Fibroblast of mammary gland (primary cell): Measurements from ENCODE around the gene GRM4.

Experiments
- DNase-seq: peaks from one replicate; pipeline ENCODE4 v3.0.0-alpha.2; 2010; ENCODE audit warnings: low read depth
- H3K4me3 ChIP-seq: 2 replicates; pipeline ENCODE4 v1.5.1; 2011; ENCODE audit warnings: low read depth, mild to moderate bottlenecking, low read length, moderate library complexity; ENCODE audit not compliant: control insufficient read depth
- CTCF ChIP-seq: conservative IDR thresholded peaks from 2 replicates; pipeline ENCODE4 v1.5.1; 2011; ENCODE audit warnings: low read depth, low read length, inconsistent platforms; ENCODE audit not compliant: control insufficient read depth, insufficient read depth

GRM4 gene

DNA sequence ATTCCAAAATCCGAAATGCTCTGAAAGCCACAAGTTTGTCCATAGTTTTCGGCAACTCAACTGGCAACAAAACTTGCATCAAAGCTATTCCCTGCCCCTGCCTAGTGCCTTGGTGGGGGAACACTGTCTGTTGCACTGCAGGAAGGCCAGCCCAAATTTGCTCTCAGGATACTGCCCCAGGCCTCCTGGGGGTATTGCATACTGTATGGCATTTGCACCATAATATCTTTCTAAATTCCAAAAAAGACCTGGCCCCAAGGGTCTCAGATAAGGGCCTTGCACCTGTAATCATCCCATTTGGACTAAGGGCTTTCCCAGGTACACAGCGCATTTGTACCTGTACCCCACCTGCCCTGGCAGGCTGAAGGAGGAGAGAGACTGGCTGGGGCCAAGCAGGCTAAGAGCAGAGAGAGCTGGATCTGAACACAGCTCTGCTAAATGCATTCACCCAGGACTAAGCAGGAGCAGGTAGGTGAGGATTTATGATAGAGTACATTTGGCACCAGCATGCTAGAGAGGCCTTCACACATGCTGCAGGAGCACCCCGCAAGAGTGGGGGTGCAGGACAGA is 4.0 kb upstream of the GRM4 start:
- no peak for TF ChIP-seq CTCF
- DNase-seq, result no peak
- H3K4me3 ChIP-seq, result no peak overlapping the region

DNA sequence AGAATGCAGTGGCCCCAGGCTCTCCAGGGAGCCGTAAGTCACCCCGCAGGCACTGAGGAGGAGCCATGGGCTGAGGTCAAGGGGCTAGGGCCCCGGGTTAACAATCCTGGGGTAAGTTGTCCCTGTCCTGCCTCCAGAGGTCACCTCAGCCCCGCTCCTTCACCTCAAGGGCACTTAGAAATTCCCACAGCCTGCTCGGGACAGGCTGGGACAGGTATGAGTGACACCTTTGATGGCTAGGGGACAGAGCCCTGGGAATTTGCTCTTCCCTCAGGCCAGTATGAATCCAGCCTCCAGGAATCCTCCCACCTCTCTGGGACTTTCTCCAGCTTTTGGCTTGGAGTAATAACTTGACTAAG is 3.5 kb upstream of the GRM4 start:
- TF ChIP-seq CTCF, result no peak
- H3K4me3 ChIP-seq, result no peak overlapping the region
- DNase-seq, result no peak

GRCh38 chr6:34148631-34149451 is 3.0 kb upstream of the GRM4 start:
- no peak overlapping the region for H3K4me3 ChIP-seq
- TF ChIP-seq CTCF, result no peak
- DNase-seq, result no peak

DNA sequence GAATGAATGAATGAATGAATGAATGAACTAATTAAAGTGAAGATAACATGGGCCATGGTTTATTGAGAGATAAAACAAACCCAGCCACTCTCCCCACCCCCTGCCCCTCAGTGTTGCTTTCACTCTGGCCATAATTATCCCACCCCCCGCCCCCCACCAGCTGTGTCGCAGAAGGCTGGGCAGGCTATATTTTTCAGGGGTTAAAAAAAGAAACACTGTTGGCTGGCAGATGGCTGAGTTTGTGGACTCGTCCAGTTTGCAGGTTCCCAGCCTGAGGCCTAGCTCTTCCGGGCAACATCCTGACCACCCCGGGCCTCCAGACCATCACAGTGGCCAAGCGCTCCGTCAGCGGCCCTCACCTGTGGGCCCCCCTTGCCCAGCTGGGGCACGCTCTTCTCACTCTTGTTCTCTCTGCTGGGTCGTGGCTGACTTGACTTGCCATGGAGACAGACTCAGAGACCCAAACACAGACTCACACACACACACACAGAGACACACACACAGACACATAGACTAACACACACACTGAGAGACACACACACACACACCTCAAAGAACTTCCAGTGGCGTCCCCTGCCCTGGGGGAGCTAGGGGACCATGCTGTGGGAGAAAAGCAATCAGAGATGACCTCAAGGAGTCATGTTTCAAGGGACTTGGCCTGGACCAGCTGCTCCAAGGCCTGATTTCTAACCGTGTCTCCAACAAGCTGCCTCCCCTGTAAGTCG is 2.2 kb upstream of the GRM4 start:
- no peak for TF ChIP-seq CTCF
- no peak for DNase-seq
- H3K4me3 ChIP-seq, result no peak overlapping the region

- peak; percentile 54 for DNase-seq
- no peak for TF ChIP-seq CTCF
- no peak overlapping the region for H3K4me3 ChIP-seq
Measured at GRCh38 chr6:34146801-34147592, 1.1 kb upstream of the GRM4 start.
